GM12891 (cell line): Measurements from ENCODE around the gene ADGRD2.

ENCODE experiments used
- DNase-seq: peaks from one replicate; pipeline ENCODE4 v3.0.0; 2011; ENCODE audit warnings: low spot score; ENCODE audit not compliant: insufficient read length
- FAIRE-seq: peaks from 2 replicates; lab custom pipeline; 2011; peaks lifted over from hg19 to GRCh38; lab: Jason Lieb, UNC
- PAX5 ChIP-seq: IDR thresholded peaks from 2 replicates; pipeline ENCODE4 v1.6.1; 2011; ENCODE audit warnings: low read length, moderate library complexity, mild to moderate bottlenecking; ENCODE audit not compliant: insufficient read depth, severe bottlenecking
- POLR2A ChIP-seq: IDR thresholded peaks from 2 replicates; pipeline ENCODE4 v1.6.1; 2011; ENCODE audit warnings: low read depth, low read length, control low read depth
- POLR2AphosphoS5 ChIP-seq: IDR thresholded peaks from 2 replicates; pipeline ENCODE4 v1.6.1; 2011; ENCODE audit warnings: low read depth, low read length, control low read depth
- POU2F2 ChIP-seq: IDR thresholded peaks from 2 replicates; pipeline ENCODE4 v1.6.1; 2011; ENCODE audit warnings: low read depth, mild to moderate bottlenecking, control low read depth, low read length, moderate library complexity
- SPI1 ChIP-seq: IDR thresholded peaks from 2 replicates; pipeline ENCODE4 v1.6.1; 2011; ENCODE audit warnings: low read depth, low read length, control low read depth
- TAF1 ChIP-seq: IDR thresholded peaks from 2 replicates; pipeline ENCODE4 v1.6.1; 2011; ENCODE audit warnings: low read depth, low read length, control low read depth

Gene ADGRD2

GRCh38 chr9:124437086-124437485 is 13.2 kb upstream of the ADGRD2 start:
- FAIRE-seq (no peak), DNase-seq (no peak)

GRCh38 chr9:124438091-124438490 is 12.2 kb upstream of the ADGRD2 start:
- no peak for FAIRE-seq
- DNase-seq: no peak
- TF ChIP-seq POU2F2 (no peak), POLR2A (no peak), PAX5 (no peak)

More at GRCh38 chr9:124437086-124437485, 13.2 kb upstream of the ADGRD2 start:
- no peak for TF ChIP-seq TAF1
- no peak for TF ChIP-seq POLR2A
- TF ChIP-seq SPI1: no peak
- TF ChIP-seq PAX5: no peak
- no peak for TF ChIP-seq POLR2AphosphoS5
- TF ChIP-seq POU2F2: no peak

DNA sequence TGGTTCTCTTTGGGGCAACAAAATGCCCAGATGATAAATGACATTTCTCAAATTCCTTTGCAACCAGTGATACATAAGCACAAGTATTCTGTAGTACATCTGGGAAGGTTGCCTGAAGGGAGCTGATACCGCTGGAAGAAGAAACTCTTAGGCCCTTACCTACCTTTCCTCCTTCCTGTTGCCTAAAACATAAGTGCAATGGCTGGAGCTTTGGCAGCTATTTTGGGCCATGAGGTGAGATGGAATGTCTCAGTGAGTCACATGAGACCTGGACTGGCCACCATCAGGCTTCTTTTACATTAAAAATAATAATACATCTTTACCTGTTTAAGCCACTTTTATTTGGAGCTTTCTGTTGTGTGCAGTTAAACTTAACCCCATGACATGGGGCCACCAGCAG is 11.2 kb upstream of the ADGRD2 start:
- DNase-seq (no peak), FAIRE-seq (no peak)
- TF ChIP-seq SPI1 (no peak), POU2F2 (no peak), PAX5 (no peak), TAF1 (no peak), POLR2A (no peak), POLR2AphosphoS5 (no peak)

DNA sequence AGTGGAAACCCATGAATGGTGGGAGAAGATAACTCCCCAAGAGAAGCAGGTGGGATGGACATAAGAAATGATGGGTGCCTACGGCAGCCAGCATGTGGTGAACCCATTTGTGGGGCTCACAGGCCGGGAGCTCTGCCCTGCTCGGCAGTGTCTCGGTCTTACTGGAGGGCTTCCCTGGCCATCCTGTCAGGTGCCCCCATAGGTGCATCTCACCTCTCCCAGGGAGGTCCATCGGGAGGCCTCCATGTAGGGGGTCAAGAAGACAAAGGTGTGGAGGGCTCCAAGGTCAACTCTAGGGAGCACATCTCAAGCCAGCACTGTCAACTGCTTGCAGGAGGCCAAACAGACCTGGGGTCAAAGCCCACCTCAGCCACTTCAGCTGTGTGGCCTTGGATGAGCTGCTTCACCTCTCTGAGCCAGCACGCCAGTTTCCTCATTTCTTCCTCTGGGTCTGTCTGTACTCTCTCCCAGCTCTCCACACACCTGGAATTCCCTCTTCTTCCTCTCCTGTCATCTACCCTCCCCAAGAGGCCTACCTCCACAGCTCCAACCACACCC is 10.5 kb upstream of the ADGRD2 start:
- no peak for FAIRE-seq
- TF ChIP-seq POLR2AphosphoS5: no peak
- no peak for TF ChIP-seq SPI1
- TF ChIP-seq TAF1: no peak
- TF ChIP-seq POLR2A: no peak
- no peak for TF ChIP-seq PAX5
- TF ChIP-seq POU2F2: no peak
- DNase-seq: no peak

DNA sequence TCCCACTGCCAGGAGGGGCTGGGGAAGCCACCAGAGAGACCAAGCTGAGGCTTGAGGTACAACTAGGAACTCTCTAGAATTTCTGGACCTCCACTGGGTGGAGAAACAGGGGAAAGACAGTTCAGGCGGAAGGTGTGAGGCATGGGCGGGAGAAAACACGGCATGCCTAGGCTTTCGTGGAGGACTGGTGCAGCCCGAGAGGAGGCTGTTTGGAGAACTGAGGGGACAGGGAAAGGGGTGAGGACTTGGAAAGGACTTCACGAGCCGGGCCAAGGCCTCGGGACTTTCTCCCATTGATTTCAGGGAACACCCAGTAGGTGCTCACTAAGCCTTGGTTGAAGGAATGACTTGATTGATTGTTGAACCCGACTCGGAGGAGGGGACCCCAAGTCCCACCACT is 9.5 kb upstream of the ADGRD2 start:
- no peak for FAIRE-seq
- TF ChIP-seq POU2F2 (no peak), POLR2AphosphoS5 (no peak), POLR2A (no peak), TAF1 (no peak), SPI1 (no peak), PAX5 (no peak)
- no peak for DNase-seq

- DNase-seq (no peak), FAIRE-seq (peak; percentile 23)
- TF ChIP-seq SPI1 (no peak), POLR2A (no peak), POLR2AphosphoS5 (no peak), PAX5 (no peak), TAF1 (no peak)
These were observed 9.0 kb upstream of the ADGRD2 start for GRCh38 chr9:124441291-124441690.

GRCh38 chr9:124442379-124442778 is 7.9 kb upstream of the ADGRD2 start:
- no peak for TF ChIP-seq POLR2AphosphoS5
- TF ChIP-seq POU2F2: no peak
- no peak for TF ChIP-seq POLR2A
- no peak for TF ChIP-seq TAF1
- TF ChIP-seq PAX5: no peak
- TF ChIP-seq SPI1: no peak
- DNase-seq: no peak
- FAIRE-seq: no peak

GRCh38 chr9:124442826-124443225 is 7.4 kb upstream of the ADGRD2 start:
- DNase-seq (no peak), FAIRE-seq (no peak)
- TF ChIP-seq POLR2AphosphoS5 (no peak), PAX5 (no peak), SPI1 (no peak), POLR2A (no peak), POU2F2 (no peak), TAF1 (no peak)

DNA sequence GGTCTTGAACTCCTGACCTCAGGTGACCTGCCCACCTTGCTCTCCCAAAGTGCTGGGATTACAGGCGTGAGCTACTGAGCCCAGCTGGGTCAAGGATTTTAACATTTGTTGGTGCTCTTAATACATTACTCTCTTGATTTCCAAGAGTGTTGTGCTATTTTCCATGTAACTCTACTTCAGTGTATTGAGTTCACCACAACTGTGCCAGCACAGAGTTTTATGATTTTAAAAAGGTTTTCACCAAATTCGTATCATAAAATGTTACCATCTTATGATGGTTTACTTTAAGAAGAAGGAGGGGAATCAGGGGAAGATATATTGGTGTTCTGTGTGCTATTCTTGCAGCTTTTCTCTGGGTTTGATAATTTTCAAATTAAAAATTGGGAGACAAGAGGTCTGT is 6.6 kb upstream of the ADGRD2 start:
- DNase-seq: no peak
- no peak for FAIRE-seq
- no peak for TF ChIP-seq POLR2AphosphoS5
- no peak for TF ChIP-seq POLR2A
- TF ChIP-seq PAX5: no peak
- no peak for TF ChIP-seq SPI1
- TF ChIP-seq TAF1: no peak
- no peak for TF ChIP-seq POU2F2

DNA sequence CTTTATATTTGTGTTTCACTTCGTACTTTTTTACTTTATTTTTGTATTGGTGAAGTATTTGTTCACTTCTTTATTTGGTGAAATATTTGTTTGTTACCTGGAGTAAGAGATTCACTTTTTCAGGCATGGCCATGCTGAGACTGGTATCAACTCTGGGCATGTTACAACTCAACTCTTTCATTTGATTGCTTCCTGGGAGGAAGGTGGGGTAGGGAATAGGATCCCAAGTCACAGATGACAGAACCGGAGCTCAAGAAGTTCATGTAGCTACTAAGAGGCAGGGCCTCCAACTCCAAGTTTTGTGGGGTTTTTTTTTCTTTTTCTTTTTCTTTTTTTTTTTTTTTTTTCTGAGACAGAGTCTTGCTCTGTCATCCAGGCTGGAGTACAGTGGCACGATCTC is 6.1 kb upstream of the ADGRD2 start:
- TF ChIP-seq POLR2A (no peak), SPI1 (no peak), TAF1 (no peak)
- no peak for FAIRE-seq
- DNase-seq: no peak
